Measurements from ENCODE around the gene NEDD9. TPM values are rescaled to one million over a fixed set of nuclear protein-coding genes. Genes with fewer than 3 reads are reported as not detected.

Gene NEDD9
- total and polyA plus RNA-seq, 2 of the 4 experiments (the other 2 are of a cell fraction) = 7.6 to 16.5 TPM

GRCh38 chr6:11242711-11243110, 10.2 kb upstream of the NEDD9 start:
- dilution Hi-C loops (cut with HindIII; ENCODE audit: low sequenced_read_pairs, unreplicated experiment) = no loop called here
- Histone ChIP-seq H2AFZ (replicated peaks; ENCODE audit: low read length, poor library complexity) (no peak overlapping the region), H3K27ac (ENCODE audit: insufficient read depth, low read length) (no peak overlapping the region), H2BK5ac (ENCODE audit: low read depth, low read length, poor library complexity, severe bottlenecking) (no peak overlapping the region), H4K20me1 (ENCODE audit: insufficient read depth, low read length) (no peaks in the 10 kb centered on the region), H3K27me3 (ENCODE audit: control insufficient read depth, insufficient read depth, low read length) (no peaks in the 10 kb centered on the region), H3K18ac (ENCODE audit: low read depth, low read length) (no peak overlapping the region), H3K79me1 (ENCODE audit: low read depth in 1 of 2, low read length in 2 of 2) (no peaks in the 10 kb centered on the region), H2AK5ac (ENCODE audit: low read depth, low read length) (no peak overlapping the region), H3K4ac (ENCODE audit: low read depth, low read length) (no peak overlapping the region), H3K9ac (ENCODE audit: low read depth, low read length) (no peak overlapping the region), H4K8ac (ENCODE audit: low read depth in 2 of 2, low read length in 2 of 2) (no peak overlapping the region), H3K4me1 (ENCODE audit: control insufficient read depth, insufficient read depth, low read length) (no peaks in the 10 kb centered on the region), H3K4me2 (ENCODE audit: low read depth, low read length) (no peak overlapping the region), H3K36me3 (ENCODE audit: control insufficient read depth, insufficient read depth, low read length) (no peaks in the 10 kb centered on the region), H2BK15ac (ENCODE audit: low read depth, low read length) (no peak overlapping the region), H4K5ac (ENCODE audit: low read depth, low read length) (no peak overlapping the region), H4K91ac (ENCODE audit: insufficient read depth, low read depth, low read length) (no peak overlapping the region), H2BK120ac (ENCODE audit: low read depth, low read length) (no peak overlapping the region), H3K23ac (ENCODE audit: low read depth, low read length) (no peak overlapping the region), H3K56ac (ENCODE audit: extremely low read depth, insufficient read depth, low read length) (no peak overlapping the region), H2BK20ac (ENCODE audit: low read depth, low read length) (no peak overlapping the region), H3K9me3 (ENCODE audit: control insufficient read depth, insufficient read depth, low read length) (no peaks in the 10 kb centered on the region), H3K4me3 (ENCODE audit: insufficient read depth, low read depth, low read length) (no peak overlapping the region), H3K14ac (replicated peaks; ENCODE audit: low read depth, low read length) (no peak overlapping the region), H3K9me1 (ENCODE audit: insufficient read depth, low read length) (no peaks in the 10 kb centered on the region), H2AK9ac (replicated peaks; ENCODE audit: low read depth, low read length, poor library complexity) (no peak overlapping the region)
- no peak for DNase-seq
- intact Hi-C loops (cut with micrococcal nuclease) = no loop called here
- in situ Hi-C loops (cut with MboI; ENCODE audit: low sequenced_read_pairs) = no loop called here
- no peak for TF ChIP-seq CTCF (conservative IDR thresholded peaks at IDR 0.05; ENCODE audit: low read depth, low read length)
- no peak for TF ChIP-seq CEBPB (IDR thresholded peaks at IDR 0.05; ENCODE audit: low read depth, low read length)
- TF ChIP-seq FOS (IDR thresholded peaks at IDR 0.05; ENCODE audit: low read depth, low read length) = no peak
- TF ChIP-seq USF2 (IDR thresholded peaks at IDR 0.05; ENCODE audit: low read depth, low read length) = no peak
- BruUV-seq (replicated peaks) = no TSS peak
- ChIA-PET POLR2A (ENCODE audit: unreplicated experiment) (interaction anchor here (0.5 kb wide), 1 partner anchor 11 kb away, joined by 5 read pairs; no protein-coding TSS in a partner anchor), CTCF (interaction anchor here (0.6 to 1.1 kb wide), 3 partner anchors 9 to 161 kb away, joined by 3 to 5 read pairs (median 5); no protein-coding TSS in a partner anchor)
- no peak for ATAC-seq (ENCODE audit: low read depth)

Measured in IMR-90 (cell line).